Neutrophil (primary cell): ENCODE measurements around the gene TMEM145.
A peak's percentile ranks its signal among the peaks of the same experiment; 100 is the strongest.

ENCODE experiments used
- H3K27ac ChIP-seq: fragments of 200-600 bp; sonication (generic); 2 replicates; pipeline ENCODE4 v1.5.1; 2016; ENCODE audit warnings: mild to moderate bottlenecking, moderate library complexity
- H3K27me3 ChIP-seq: fragments of 200-600 bp; sonication (generic); 2 replicates; pipeline ENCODE4 v1.6.0; 2016; ENCODE audit warnings: mild to moderate bottlenecking
- H3K36me3 ChIP-seq: fragments of 200-600 bp; sonication (generic); 2 replicates; pipeline ENCODE4 v1.5.1; 2017
- H3K4me1 ChIP-seq, 2 experiments: fragments of 200-600 bp in 1 of 2; sonication (generic) in 1 of 2; 1 replicate in 1 of 2; 2 replicates in 1 of 2; pipeline versions ENCODE4 v1.5.1 to v1.6.1; 2013 to 2016; ENCODE audit warnings: low read depth in 1 of 2, low read length in 1 of 2, mild to moderate bottlenecking in 1 of 2, moderate library complexity in 1 of 2; ENCODE audit not compliant: control insufficient read depth in 1 of 2, insufficient read depth in 1 of 2
- H3K4me3 ChIP-seq, 2 experiments: fragments of 200-600 bp in 1 of 2; sonication (generic) in 1 of 2; 1 replicate in 1 of 2; 2 replicates in 1 of 2; pipeline ENCODE4 v1.5.1; 2013 to 2016; ENCODE audit warnings: low read depth in 1 of 2, low read length in 1 of 2, mild to moderate bottlenecking in 1 of 2, moderate library complexity in 1 of 2
- H3K9me3 ChIP-seq: fragments of 200-600 bp; sonication (generic); 2 replicates; pipeline ENCODE4 v1.5.1; 2016
- CTCF ChIP-seq: fragments of 200-600 bp; sonication (generic); IDR thresholded peaks from 2 replicates; pipeline ENCODE4 v1.5.1; 2016; ENCODE audit warnings: antibody characterized with exemption

TMEM145 gene

GRCh38 chr19:42303101-42303464 lies 10.0 kb upstream of the TMEM145 start:
- TF ChIP-seq CTCF = no peak
- peaks cover 16% of the 10 kb centered on the region for H3K27me3 ChIP-seq
- peaks cover 12 to 15% of the 10 kb centered on the region in 2 experiments for H3K4me1 ChIP-seq
- H3K9me3 ChIP-seq = no peaks in the 10 kb centered on the region
- peak overlapping the region; percentile 64 to 71 for H3K4me3 ChIP-seq
- no peak overlapping the region for H3K27ac ChIP-seq
- H3K36me3 ChIP-seq = no peaks in the 10 kb centered on the region

DNA sequence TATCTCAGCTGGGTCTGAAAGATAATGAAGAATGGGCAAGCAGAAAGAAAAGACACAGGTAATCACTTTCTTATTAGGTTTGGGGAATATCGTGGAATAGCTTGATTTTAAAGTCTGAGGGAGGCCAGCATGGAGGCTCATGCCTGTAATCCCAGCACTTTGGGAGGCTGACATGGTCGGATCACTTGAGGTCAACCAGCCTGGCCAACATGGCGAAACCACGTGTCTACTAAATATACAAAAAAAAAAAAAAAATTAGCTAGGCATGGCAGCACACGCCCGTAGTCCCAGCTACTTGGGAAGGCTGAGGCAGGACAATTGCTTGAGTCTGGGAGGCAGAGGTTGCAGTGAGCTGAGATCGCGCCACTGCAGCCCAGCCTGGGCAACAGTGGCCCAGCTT lies 9.2 kb upstream of the TMEM145 start:
- no peaks in the 10 kb centered on the region for H3K36me3 ChIP-seq
- no peak overlapping the region for H3K27ac ChIP-seq
- peaks cover 16% of the 10 kb centered on the region for H3K27me3 ChIP-seq
- no peak for TF ChIP-seq CTCF
- H3K4me3 ChIP-seq = no peak overlapping the region
- H3K4me1 ChIP-seq = peaks cover 12 to 15% of the 10 kb centered on the region in 2 experiments
- H3K9me3 ChIP-seq = no peaks in the 10 kb centered on the region

- no peak for TF ChIP-seq CTCF
- Histone ChIP-seq H3K9me3 (no peaks in the 10 kb centered on the region), H3K4me1 (peaks cover 12 to 15% of the 10 kb centered on the region in 2 experiments), H3K4me3 (no peak overlapping the region), H3K27me3 (peaks cover 25% of the 10 kb centered on the region), H3K27ac (no peak overlapping the region), H3K36me3 (no peaks in the 10 kb centered on the region)
These were observed 6.5 kb upstream of the TMEM145 start for GRCh38 chr19:42306646-42307045.

DNA sequence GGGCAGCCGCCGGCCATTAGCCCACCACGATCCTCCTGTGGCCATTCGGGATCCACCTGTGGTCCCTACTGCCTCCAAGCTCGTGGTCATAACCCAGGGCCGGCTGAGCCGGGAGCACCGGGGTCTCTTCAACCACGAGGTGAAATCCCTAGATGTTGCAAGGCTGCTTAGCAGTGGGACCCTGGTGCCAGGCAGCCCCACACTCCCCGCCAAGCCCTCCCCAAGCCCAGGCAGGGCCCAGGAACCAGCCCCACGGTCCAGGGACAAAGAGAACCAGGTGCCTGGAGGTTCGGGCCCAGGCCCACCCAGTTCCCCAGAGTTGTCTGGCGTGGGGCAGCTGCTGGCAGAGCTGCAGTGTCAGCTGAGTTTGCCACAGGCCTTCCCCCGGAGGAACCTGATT lies 3.4 kb upstream of the TMEM145 start:
- H3K36me3 ChIP-seq = no peaks in the 10 kb centered on the region

GRCh38 chr19:42311657-42312056 lies 1.5 kb upstream of the TMEM145 start:
- Histone ChIP-seq H3K27me3 (peaks cover 66% of the 10 kb centered on the region), H3K27ac (no peak overlapping the region), H3K9me3 (no peaks in the 10 kb centered on the region), H3K4me3 (no peak overlapping the region), H3K36me3 (no peaks in the 10 kb centered on the region), H3K4me1 (peaks cover 0 to 5% of the 10 kb centered on the region in 2 experiments)
- no peak for TF ChIP-seq CTCF

More for the DNA sequence above, 3.4 kb upstream of the TMEM145 start:
- H3K9me3 ChIP-seq = no peaks in the 10 kb centered on the region
- H3K27ac ChIP-seq = no peak overlapping the region
- peaks cover 47% of the 10 kb centered on the region for H3K27me3 ChIP-seq
- H3K4me1 ChIP-seq = peaks cover 0 to 3% of the 10 kb centered on the region in 2 experiments
- no peak overlapping the region for H3K4me3 ChIP-seq
- no peak for TF ChIP-seq CTCF

DNA sequence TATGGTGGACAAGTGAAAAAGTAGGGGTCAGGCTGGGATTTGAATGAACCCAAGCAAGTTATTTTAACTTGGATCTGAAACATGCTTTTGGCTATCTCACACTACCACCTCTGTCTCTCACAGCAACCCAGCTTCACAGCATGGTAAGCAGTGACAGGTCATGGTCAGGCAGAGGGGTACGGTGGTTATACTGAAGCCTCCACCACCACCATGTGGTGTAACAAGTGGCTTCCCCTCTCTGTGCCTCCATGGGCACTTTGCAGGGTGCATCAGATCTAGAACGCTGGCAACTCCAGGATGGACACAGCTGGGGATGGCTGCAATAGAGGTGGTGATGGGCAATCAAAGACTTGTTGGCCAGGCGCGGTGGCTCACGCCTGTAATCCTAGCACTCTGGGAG lies 739 bp upstream of the TMEM145 start:
- Histone ChIP-seq H3K4me3 (no peak overlapping the region), H3K36me3 (no peaks in the 10 kb centered on the region), H3K9me3 (no peaks in the 10 kb centered on the region), H3K4me1 (peaks cover 0 to 10% of the 10 kb centered on the region in 2 experiments), H3K27ac (no peak overlapping the region), H3K27me3 (peaks cover 73% of the 10 kb centered on the region)
- no peak for TF ChIP-seq CTCF
